PC-9 (cell line): ENCODE measurements around the gene GPATCH2. TPM values are rescaled to one million over a fixed set of nuclear protein-coding genes. Genes with fewer than 3 reads are reported as not detected.

Experiments
- BruUV-seq: library from RNA; stranded (reverse); fragments of 400-500 nt; replicated peaks from 2 replicates; lab custom pipeline; 2021; lab: Mats Ljungman, UMichigan
- CTCF ChIA-PET: fragments of 300-600 bp; sonication (Branson Sonifier 250); formaldehyde crosslinking; loops from one replicate; lab custom pipeline; 2022; ENCODE audit warnings: antibody characterized with exemption; lab: Charles Lee
- POLR2A ChIA-PET: fragments of 300-600 bp; sonication (Branson Sonifier 250); formaldehyde crosslinking; loops from one replicate; lab custom pipeline; 2022; ENCODE audit warnings: antibody characterized with exemption; ENCODE audit not compliant: unreplicated experiment; lab: Charles Lee
- DNase-seq, 2 experiments: peaks; one replicate each; pipeline versions ENCODE4 v3.0.0 to v3.0.0-alpha.2; 2015 to 2022; ENCODE audit warnings: mixed read lengths in 1 of 2
- H2AFZ ChIP-seq: fragments of 200-600 bp; sonication (generic); 2 replicates; pipeline ENCODE4 v1.8.1; 2017; ENCODE audit warnings: antibody characterized with exemption
- H3F3A ChIP-seq: fragments of 200-600 bp; sonication (generic); 2 replicates; pipeline ENCODE4 v1.8.1; 2017; ENCODE audit warnings: antibody characterized with exemption, mild to moderate bottlenecking, low read depth; ENCODE audit not compliant: insufficient read depth
- H3K27ac ChIP-seq: fragments of 200-600 bp; sonication (generic); 2 replicates; pipeline ENCODE4 v1.6.1; 2016; ENCODE audit warnings: mixed run types
- H3K27me3 ChIP-seq: fragments of 200-600 bp; sonication (generic); 2 replicates; pipeline ENCODE4 v1.6.1; 2016; ENCODE audit warnings: low read depth, mixed run types; ENCODE audit not compliant: insufficient read depth
- H3K36me3 ChIP-seq: fragments of 200-600 bp; sonication (generic); 2 replicates; pipeline ENCODE4 v1.6.1; 2016; ENCODE audit warnings: low read depth, mixed run types
- H3K4me1 ChIP-seq: fragments of 200-600 bp; sonication (generic); replicated peaks from 2 replicates; pipeline ENCODE4 v1.6.1; 2016; ENCODE audit warnings: mixed run types; ENCODE audit not compliant: insufficient read depth
- H3K4me2 ChIP-seq: fragments of 200-600 bp; sonication (generic); 2 replicates; pipeline ENCODE4 v1.6.1; 2017; ENCODE audit warnings: mixed run types
- H3K4me3 ChIP-seq: fragments of 200-600 bp; sonication (generic); 2 replicates; pipeline ENCODE4 v1.6.1; 2016; ENCODE audit warnings: mixed run types
- H3K79me2 ChIP-seq: fragments of 200-600 bp; sonication (generic); 2 replicates; pipeline ENCODE4 v1.6.1; 2017; ENCODE audit warnings: low read depth, mixed run types
- H3K9me2 ChIP-seq: fragments of 200-600 bp; sonication (generic); 2 replicates; pipeline ENCODE4 v1.8.1; 2017; ENCODE audit warnings: mild to moderate bottlenecking; ENCODE audit not compliant: insufficient read depth
- H3K9me3 ChIP-seq: fragments of 200-600 bp; sonication (generic); 2 replicates; pipeline ENCODE4 v1.8.1; 2016; ENCODE audit warnings: low read depth; ENCODE audit not compliant: insufficient read depth
- H4K20me1 ChIP-seq: fragments of 200-600 bp; sonication (generic); 2 replicates; pipeline ENCODE4 v1.8.1; 2017; ENCODE audit not compliant: insufficient read depth
- EZH2 ChIP-seq: fragments of 200-600 bp; sonication (generic); IDR thresholded peaks from 2 replicates; pipeline ENCODE4 v1.8.0; 2017; ENCODE audit warnings: antibody characterized with exemption, low read depth
- intact Hi-C: fragments of 100-400 bp; cut with micrococcal nuclease; formaldehyde crosslinking; loops from one replicate; pipeline ENCODE4 v1.10.0; 2022; ENCODE audit not compliant: unreplicated experiment
- total RNA-seq: library from RNA; stranded (reverse); gene quantifications from 2 replicates; pipeline ENCODE4 v1.2.3, GENCODE V29; 2021
- TF ChIP-seq, protein P1 (sequence below): fragments of 200-600 bp; sonication (generic); conservative IDR thresholded peaks from 2 replicates; pipeline ENCODE4 v1.6.1; 2017; ENCODE audit warnings: mixed run types, antibody characterized with exemption, mild to moderate bottlenecking, moderate library complexity

The GPATCH2 gene
- total RNA-seq, 1 experiment from 2014 or later = 14.8 TPM

DNA sequence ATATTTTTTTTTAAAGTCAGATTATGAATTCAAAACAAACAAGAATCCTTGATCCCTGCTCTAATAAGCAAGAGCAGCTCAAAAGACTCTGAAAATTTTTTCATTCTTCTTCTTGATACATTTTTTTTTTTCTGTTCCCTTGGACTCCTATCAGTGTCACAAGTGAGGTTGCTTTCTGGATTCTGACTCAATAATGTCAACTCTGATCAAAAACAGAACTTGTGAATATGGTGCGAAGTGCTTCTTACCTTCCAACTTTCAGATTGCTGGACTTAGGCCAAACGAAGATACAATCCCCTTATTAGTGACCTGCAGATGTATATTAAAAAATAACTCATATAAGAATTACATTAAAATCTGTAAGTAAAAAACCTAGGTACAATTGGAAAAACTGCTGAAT is 136.1 kb downstream of the GPATCH2 start:
- intact Hi-C loops = no loop called here
- Histone ChIP-seq H4K20me1 (no peaks in the 10 kb centered on the region), H3K36me3 (no peaks in the 10 kb centered on the region), H3K27ac (no peak overlapping the region), H3K9me2 (no peaks in the 10 kb centered on the region), H3K9me3 (no peaks in the 10 kb centered on the region), H3K4me1 (no peaks in the 10 kb centered on the region; the same call in 1 of the 2 replicates), H3K27me3 (no peaks in the 10 kb centered on the region), H3K79me2 (no peaks in the 10 kb centered on the region), H3F3A (no peaks in the 10 kb centered on the region), H3K4me3 (no peak overlapping the region), H2AFZ (no peak overlapping the region), H3K4me2 (no peak overlapping the region)
- POLR2A ChIA-PET = no interaction called here
- DNase-seq = no peak
- BruUV-seq = no TSS peak
- CTCF ChIA-PET = no interaction called here
- TF ChIP-seq EZH2 = no peak
- TF ChIP-seq, protein P1, sequence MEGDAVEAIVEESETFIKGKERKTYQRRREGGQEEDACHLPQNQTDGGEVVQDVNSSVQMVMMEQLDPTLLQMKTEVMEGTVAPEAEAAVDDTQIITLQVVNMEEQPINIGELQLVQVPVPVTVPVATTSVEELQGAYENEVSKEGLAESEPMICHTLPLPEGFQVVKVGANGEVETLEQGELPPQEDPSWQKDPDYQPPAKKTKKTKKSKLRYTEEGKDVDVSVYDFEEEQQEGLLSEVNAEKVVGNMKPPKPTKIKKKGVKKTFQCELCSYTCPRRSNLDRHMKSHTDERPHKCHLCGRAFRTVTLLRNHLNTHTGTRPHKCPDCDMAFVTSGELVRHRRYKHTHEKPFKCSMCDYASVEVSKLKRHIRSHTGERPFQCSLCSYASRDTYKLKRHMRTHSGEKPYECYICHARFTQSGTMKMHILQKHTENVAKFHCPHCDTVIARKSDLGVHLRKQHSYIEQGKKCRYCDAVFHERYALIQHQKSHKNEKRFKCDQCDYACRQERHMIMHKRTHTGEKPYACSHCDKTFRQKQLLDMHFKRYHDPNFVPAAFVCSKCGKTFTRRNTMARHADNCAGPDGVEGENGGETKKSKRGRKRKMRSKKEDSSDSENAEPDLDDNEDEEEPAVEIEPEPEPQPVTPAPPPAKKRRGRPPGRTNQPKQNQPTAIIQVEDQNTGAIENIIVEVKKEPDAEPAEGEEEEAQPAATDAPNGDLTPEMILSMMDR = no peak

DNA sequence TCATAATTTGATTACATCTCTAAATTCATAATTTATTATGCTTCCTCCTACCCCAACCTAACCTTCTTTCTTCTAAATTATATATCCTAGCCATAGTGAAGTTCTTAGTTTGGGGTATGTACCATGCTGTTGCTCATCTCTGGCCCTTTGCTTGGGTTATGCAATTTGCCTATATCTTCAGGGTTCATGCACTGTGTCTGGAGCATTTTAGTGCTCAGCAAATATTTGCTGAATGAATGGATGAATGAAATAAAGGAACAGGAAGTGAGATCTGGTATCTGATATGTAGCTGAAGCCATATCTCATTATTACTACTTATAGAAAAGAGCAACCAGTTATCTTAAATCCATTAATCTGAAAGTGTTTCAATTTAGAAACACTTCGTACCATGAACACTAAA is 137.6 kb downstream of the GPATCH2 start:
- Histone ChIP-seq H3K79me2 (no peaks in the 10 kb centered on the region), H3K4me1 (no peaks in the 10 kb centered on the region; the same call in 1 of the 2 replicates), H3F3A (no peaks in the 10 kb centered on the region), H3K36me3 (no peaks in the 10 kb centered on the region), H3K27ac (no peak overlapping the region), H3K27me3 (no peaks in the 10 kb centered on the region), H2AFZ (no peak overlapping the region), H3K9me2 (no peaks in the 10 kb centered on the region), H3K9me3 (no peaks in the 10 kb centered on the region), H3K4me3 (no peak overlapping the region), H3K4me2 (no peak overlapping the region), H4K20me1 (no peaks in the 10 kb centered on the region)
- CTCF ChIA-PET = no interaction called here
- intact Hi-C loops = no loop called here
- DNase-seq = no peak
- no TSS peak for BruUV-seq
- TF ChIP-seq EZH2 = no peak
- POLR2A ChIA-PET = no interaction called here

DNA sequence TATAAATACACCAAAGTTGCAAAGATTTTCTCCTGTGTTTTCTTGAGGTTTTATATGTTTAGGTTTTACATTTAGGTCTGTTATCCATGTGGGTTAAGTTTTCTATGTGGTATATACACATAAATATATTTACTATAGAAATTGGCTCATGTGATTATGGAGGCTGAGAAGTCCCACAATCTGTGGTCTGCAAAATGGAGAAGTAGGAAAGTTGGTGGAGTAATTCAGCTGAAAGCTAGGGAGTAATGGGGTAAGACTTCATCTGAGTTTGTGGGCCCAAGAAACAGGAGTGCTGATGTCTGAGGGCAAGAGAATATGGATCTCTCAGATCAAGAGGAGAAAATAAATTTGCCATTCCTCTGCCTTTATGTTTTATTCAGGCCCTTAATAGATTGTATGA is 146.0 kb downstream of the GPATCH2 start:
- H3K27ac ChIP-seq = no peak overlapping the region
- no peaks in the 10 kb centered on the region for H3F3A ChIP-seq
- no peak overlapping the region for H3K4me3 ChIP-seq
- H3K79me2 ChIP-seq = no peaks in the 10 kb centered on the region
- BruUV-seq = no TSS peak
- 0 out of 2 replicates have a peak, but pooled peaks cover 3% of the 10 kb centered on the region for H3K9me2 ChIP-seq
- no peak for TF ChIP-seq EZH2
- TF ChIP-seq, protein P1 = no peak
- ChIA-PET CTCF (no interaction called here), POLR2A (no interaction called here)
- H3K9me3 ChIP-seq = no peaks in the 10 kb centered on the region
- no peak overlapping the region for H2AFZ ChIP-seq
- no peaks in the 10 kb centered on the region for H3K36me3 ChIP-seq
- H4K20me1 ChIP-seq = no peaks in the 10 kb centered on the region
- no peak for DNase-seq
- no peak overlapping the region for H3K4me2 ChIP-seq
- no peaks in the 10 kb centered on the region for H3K4me1 ChIP-seq
- H3K27me3 ChIP-seq = no peaks in the 10 kb centered on the region
- intact Hi-C loops = no loop called here
